Left lung (tissue), 10 donors: ENCODE results near the gene ZDBF2. TPM values are rescaled to one million over a fixed set of nuclear protein-coding genes. Genes with fewer than 3 reads are reported as not detected.
"Not testable (repeated sequence)": the region's sequence is repeated elsewhere in the genome, so short reads cannot be mapped to it uniquely, and the experiment has no call there.

Source experiments
- ATAC-seq: fragments of 200-7000 bp; cut with Tn5 transposase; one replicate; pipeline ENCODE4 v1.9.1; 2020; ENCODE audit warnings: moderate library complexity
- DNase-seq, 4 donors: peaks; one replicate each; pipeline ENCODE4 v3.0.0-alpha.2; 2013 to 2020
- H3K27ac ChIP-seq, 2 donors: fragments of 200-600 bp; sonication (generic) in 1 of 2; one replicate each; pipeline versions ENCODE4 v1.5.0 to v1.8.0; 2020 to 2021
- H3K27me3 ChIP-seq, 2 donors: fragments of 200-600 bp; sonication (generic) in 1 of 2; one replicate each; pipeline versions ENCODE4 v1.5.0 to v1.8.0; 2020 to 2021
- H3K36me3 ChIP-seq, 2 donors: fragments of 200-600 bp; sonication (generic) in 1 of 2; one replicate each; pipeline versions ENCODE4 v1.5.0 to v1.8.0; 2020 to 2021
- H3K4me1 ChIP-seq, 2 donors: fragments of 200-600 bp; one replicate each; pipeline ENCODE4 v1.8.0; 2021
- H3K4me3 ChIP-seq, 2 donors: fragments of 200-600 bp; sonication (generic) in 1 of 2; one replicate each; pipeline versions ENCODE4 v1.5.0 to v1.8.0; 2020 to 2021; ENCODE audit warnings: mild to moderate bottlenecking in 1 of 2
- H3K9me3 ChIP-seq, 2 donors: fragments of 200-600 bp; sonication (generic) in 1 of 2; one replicate each; pipeline versions ENCODE4 v1.5.0 to v1.8.0; 2020 to 2021
- intact Hi-C, 2 donors: fragments of 100-400 bp; cut with DNase I; formaldehyde crosslinking; loops; one replicate each; pipeline versions ENCODE4 v1.11.2 to v1.14.2; 2022
- polyA plus RNA-seq, 6 donors: library from polyadenylated mRNA; unstranded; fragments of 120-200 nt; gene quantifications; one replicate each; pipeline ENCODE4 v1.2.1, GENCODE V29; 2013; ENCODE audit not compliant: insufficient read length in 6 of 6
- total RNA-seq, 2 donors: library from RNA; stranded (reverse); fragmentation: NEBNext Ultra II Directional; extraction: Animal tissue kit (Norgen Biotek cat#: 25700); gene quantifications; one replicate each; pipeline ENCODE4 v1.2.1, GENCODE V29; 2021
- TF ChIP-seq, protein P1 (sequence below), 2 donors: fragments of 200-600 bp; sonication (generic) in 1 of 2; IDR thresholded peaks; one replicate each; pipeline versions ENCODE4 v1.5.0 to v1.8.0; 2021; ENCODE audit warnings: antibody characterized with exemption in 2 of 2
- donor health status: DM: no; HTN: yes; CAD: no.
- donor health status: DM: no; HTN: no; CAD: no.

ZDBF2 gene
- total and polyA plus RNA-seq, 8 donors, result 5.3 to 8.8 (median 6.8) TPM

DNA sequence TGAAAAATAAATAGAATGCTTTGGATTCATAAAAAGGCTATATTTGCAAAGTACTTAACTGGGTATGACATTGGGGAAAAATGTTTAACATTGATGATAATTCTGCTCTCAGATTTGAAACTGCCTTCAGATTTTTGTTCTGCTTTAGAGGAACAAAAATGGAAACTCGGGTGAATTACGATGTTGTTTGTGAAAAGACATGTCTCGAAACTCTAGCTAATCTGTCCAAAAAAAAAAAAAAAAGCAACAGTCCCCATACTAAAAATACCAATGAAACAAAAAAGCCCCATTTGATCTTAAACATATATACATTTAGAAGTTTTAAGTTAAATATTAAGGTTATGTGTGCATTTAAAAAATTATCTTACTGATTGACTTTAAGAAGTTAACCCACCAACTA lies 3.0 kb downstream of the ZDBF2 start:
- Histone ChIP-seq H3K9me3 (no peaks in the 10 kb centered on the region), H3K4me1 (peaks cover 0 to 8% of the 10 kb centered on the region in 2 donors), H3K27ac (no peak overlapping the region), H3K4me3 (no peak overlapping the region), H3K36me3 (no peaks in the 10 kb centered on the region), H3K27me3 (peaks cover 52 to 76% of the 10 kb centered on the region in 2 donors)
- TF ChIP-seq, protein P1, sequence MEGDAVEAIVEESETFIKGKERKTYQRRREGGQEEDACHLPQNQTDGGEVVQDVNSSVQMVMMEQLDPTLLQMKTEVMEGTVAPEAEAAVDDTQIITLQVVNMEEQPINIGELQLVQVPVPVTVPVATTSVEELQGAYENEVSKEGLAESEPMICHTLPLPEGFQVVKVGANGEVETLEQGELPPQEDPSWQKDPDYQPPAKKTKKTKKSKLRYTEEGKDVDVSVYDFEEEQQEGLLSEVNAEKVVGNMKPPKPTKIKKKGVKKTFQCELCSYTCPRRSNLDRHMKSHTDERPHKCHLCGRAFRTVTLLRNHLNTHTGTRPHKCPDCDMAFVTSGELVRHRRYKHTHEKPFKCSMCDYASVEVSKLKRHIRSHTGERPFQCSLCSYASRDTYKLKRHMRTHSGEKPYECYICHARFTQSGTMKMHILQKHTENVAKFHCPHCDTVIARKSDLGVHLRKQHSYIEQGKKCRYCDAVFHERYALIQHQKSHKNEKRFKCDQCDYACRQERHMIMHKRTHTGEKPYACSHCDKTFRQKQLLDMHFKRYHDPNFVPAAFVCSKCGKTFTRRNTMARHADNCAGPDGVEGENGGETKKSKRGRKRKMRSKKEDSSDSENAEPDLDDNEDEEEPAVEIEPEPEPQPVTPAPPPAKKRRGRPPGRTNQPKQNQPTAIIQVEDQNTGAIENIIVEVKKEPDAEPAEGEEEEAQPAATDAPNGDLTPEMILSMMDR (IDR thresholded peaks at IDR 0.05), result no peak
- intact Hi-C loops, result no loop called here
- ATAC-seq (no peak), DNase-seq (no peak)

- ATAC-seq (no peak), DNase-seq (no peak)
- TF ChIP-seq, protein P1 (IDR thresholded peaks at IDR 0.05), result no peak
Observed at GRCh38 chr2:206282746-206283145, 8.3 kb downstream of the ZDBF2 start.

GRCh38 chr2:206287197-206287596 lies 12.7 kb downstream of the ZDBF2 start:
- intact Hi-C loops, result no loop called here
- DNase-seq (no peak), ATAC-seq (no peak)
- TF ChIP-seq, protein P1 (IDR thresholded peaks at IDR 0.05), result no peak
- H3K36me3 ChIP-seq, result peaks cover 0 to 4% of the 10 kb centered on the region in 2 donors
- no peaks in the 10 kb centered on the region for H3K27me3 ChIP-seq
- no peak overlapping the region for H3K27ac ChIP-seq
- H3K9me3 ChIP-seq, result peaks cover 0 to 13% of the 10 kb centered on the region in 2 donors
- no peaks in the 10 kb centered on the region for H3K4me1 ChIP-seq
- no peak overlapping the region for H3K4me3 ChIP-seq

More at GRCh38 chr2:206282746-206283145, 8.3 kb downstream of the ZDBF2 start:
- intact Hi-C loops, result no loop called here
- Histone ChIP-seq H3K4me3 (no peak overlapping the region), H3K4me1 (no peaks in the 10 kb centered on the region), H3K36me3 (peaks cover 0 to 4% of the 10 kb centered on the region in 2 donors), H3K9me3 (peaks cover 0 to 9% of the 10 kb centered on the region in 2 donors), H3K27ac (no peak overlapping the region), H3K27me3 (peaks cover 14 to 24% of the 10 kb centered on the region in 2 donors)

GRCh38 chr2:206289391-206289790 lies 14.9 kb downstream of the ZDBF2 start:
- no peaks in the 10 kb centered on the region for H3K4me1 ChIP-seq
- H3K4me3 ChIP-seq, result no peak overlapping the region
- no peak for ATAC-seq
- no peak for DNase-seq
- H3K27ac ChIP-seq, result no peak overlapping the region
- intact Hi-C loops, result no loop called here
- peaks cover 0 to 13% of the 10 kb centered on the region in 2 donors for H3K9me3 ChIP-seq
- peaks cover 0 to 4% of the 10 kb centered on the region in 2 donors for H3K36me3 ChIP-seq
- no peaks in the 10 kb centered on the region for H3K27me3 ChIP-seq
- TF ChIP-seq, protein P1 (IDR thresholded peaks at IDR 0.05), result no peak

- no peaks in the 10 kb centered on the region for H3K9me3 ChIP-seq
- no peaks in the 10 kb centered on the region for H3K27me3 ChIP-seq
- TF ChIP-seq, protein P1 (IDR thresholded peaks at IDR 0.05), result no peak
- H3K27ac ChIP-seq, result no peak overlapping the region
- H3K36me3 ChIP-seq, result no peaks in the 10 kb centered on the region
- no peaks in the 10 kb centered on the region for H3K4me1 ChIP-seq
- ATAC-seq (no peak), DNase-seq (no peak)
- H3K4me3 ChIP-seq, result no peak overlapping the region
- intact Hi-C loops, result no loop called here
Observed at GRCh38 chr2:206296128-206296527, 21.7 kb downstream of the ZDBF2 start.

DNA sequence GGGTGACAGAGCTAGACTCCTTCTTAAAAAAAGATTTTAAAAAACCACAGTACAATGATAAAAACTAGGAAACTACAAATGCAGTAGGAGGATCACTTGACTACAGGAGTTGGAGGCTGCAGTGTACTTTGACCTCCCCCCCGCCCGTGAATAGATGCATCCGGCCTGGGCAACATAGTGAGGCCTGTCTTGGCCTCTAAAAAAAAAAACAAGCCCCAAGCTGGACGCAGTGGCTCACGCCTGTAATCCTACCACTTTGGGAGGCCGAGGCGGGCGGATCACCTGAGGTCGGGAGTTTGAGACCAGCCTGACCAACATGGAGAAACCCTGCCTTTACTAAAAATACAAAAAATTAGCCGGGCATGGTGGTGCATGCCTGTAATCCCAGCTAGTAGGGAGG lies 25.1 kb downstream of the ZDBF2 start:
- ATAC-seq, H3K27ac ChIP-seq, H3K4me3 ChIP-seq, H3K36me3 ChIP-seq, intact Hi-C loops, H3K27me3 ChIP-seq, H3K9me3 ChIP-seq, H3K4me1 ChIP-seq, DNase-seq: not testable (repeated sequence)
